Stimulated activated CD8-positive, alpha-beta memory T cell treated with anti-CD3 and anti-CD28 coated beads, Interleukin-12 subunit alpha, Interleukin-12 subunit beta, amount 100 ng/mL, for 4 hours (primary cell): ENCODE measurements around the gene PDE8A.
A peak's percentile ranks its signal among the peaks of the same experiment; 100 is the strongest.
"Not testable (repeated sequence)": the region's sequence is repeated elsewhere in the genome, so short reads cannot be mapped to it uniquely, and the experiment has no call there.

ENCODE experiments used
- DNase-seq: peaks from one replicate; pipeline ENCODE4 v3.0.0-alpha.2; 2020; ENCODE audit warnings: low read depth

PDE8A gene

DNA sequence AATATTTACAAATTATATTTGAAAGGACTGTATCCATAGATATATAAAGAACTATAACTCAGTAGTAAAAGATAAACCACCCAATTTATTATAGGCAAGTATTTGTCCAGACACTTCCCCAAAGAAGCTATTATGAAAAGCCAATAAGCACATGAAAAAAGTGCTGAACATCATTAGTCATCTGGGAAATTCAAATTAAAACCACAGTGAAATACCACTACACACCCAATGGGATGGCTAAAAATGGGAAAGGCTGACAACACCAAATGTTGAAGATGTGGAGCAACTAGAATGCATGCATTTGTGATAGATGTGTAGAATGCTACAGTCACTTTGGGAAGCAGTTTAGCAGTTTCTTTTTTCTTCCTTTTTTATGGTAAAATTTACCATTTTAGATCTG lies 147.0 kb downstream of the PDE8A start:
- no peak for DNase-seq

DNA sequence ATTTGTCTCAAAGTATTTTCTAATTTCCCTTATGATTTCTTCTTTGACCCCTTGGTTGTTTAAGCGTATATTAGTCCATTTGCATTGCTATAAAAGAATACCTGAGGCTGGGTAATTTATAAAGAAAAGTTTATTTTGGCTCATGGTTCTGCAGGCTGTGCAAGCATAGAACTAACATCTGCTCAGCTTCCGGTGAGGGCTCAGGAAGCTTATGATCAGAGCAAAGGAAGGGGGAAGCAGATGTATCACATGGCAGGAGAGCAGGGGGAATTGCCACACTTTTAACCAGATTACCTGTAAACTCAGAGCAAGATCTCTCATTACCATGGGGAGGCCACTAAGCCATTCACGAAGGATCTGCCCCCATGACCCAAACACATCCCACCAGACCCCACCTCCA lies 148.2 kb downstream of the PDE8A start:
- no peak for DNase-seq

DNA sequence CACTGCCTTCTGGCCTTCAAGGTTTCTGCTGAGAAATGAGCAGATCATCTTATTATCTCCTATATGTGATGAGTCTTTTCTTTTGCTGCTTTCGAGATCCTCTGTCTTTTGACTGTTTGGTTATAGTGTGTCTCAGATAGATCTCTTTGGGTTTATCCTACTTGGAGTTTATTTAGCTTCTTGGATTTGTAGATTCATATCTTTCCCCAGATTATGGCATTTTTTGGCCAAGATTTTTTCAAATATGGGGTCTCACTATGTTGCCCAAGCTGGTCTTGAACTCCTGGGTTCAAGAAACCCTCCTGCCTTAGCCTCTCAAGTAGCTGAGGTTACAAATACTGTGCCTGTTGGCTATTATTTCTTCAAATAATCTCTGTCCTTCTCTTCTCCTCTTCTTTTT lies 150.3 kb downstream of the PDE8A start:
- no peak for DNase-seq

DNA sequence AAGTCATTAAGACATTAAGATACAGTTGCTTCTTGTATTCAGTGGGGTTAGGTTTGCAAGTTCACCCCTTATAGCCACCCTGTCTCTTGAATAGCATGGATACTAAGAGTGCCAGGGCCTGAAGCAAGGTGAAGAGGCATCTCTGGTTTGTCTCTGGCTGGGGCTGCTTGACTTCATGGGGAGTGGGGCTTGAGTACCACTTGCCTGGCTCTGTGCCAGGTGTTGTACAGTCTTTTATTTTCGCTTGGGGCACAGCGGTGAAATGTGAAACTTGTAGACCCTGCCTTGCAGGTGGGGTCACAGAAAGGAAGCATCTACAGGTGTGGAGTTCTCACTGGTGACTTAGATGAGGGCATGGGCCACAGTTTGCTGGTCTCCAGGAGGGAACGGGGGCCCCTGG lies 152.1 kb downstream of the PDE8A start:
- no peak for DNase-seq

DNA sequence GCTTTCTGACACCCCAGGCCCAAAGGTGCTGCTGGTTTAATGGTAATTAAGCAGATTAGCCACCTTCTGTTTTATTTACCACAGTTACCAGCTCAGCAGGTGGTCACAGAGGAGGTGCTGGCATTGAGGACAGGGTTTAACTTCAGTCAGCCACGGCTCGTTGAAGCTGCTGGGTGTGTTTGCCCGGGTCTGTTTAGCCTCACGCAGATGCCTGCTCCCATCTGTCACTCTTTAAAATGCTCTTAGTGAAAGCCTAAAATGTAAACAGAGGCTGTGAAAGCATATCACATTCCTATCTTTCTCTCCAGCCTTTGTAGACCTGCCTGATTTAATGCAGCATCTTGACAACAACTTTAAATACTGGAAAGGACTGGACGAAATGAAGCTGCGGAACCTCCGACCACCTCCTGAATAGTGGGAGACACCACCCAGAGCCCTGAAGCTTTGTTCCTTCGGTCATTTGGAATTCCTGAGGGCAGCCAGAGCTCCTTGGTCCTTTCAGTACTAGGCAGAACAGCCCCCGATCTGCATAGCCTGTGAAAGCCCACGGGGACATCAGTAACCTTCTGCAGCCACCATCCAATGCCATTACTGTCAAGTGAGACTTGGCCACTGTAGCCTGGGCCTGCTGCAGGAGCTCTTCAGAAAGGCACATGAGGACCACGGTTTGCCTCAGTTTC lies 156.0 kb downstream of the PDE8A start:
- DNase-seq: no peak

DNA sequence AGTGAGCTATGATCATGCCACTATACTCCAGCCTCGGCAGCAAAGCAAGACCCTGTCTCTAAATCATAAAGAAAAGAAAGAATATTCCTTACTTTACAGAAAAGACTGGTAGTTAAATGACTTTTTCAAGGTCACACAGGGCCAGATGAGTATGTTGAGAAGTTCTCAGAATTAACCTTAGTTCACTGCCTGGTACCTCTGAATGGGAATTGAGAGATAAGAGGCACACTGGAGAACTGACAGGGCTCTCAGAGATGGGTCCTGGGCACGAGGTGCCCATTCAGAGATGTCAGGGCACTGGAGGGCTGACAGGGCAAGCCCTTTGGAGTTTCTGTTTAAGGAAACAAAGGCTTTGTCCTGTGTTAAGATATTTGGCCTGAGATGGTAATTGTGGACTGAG lies 157.7 kb downstream of the PDE8A start:
- DNase-seq: no peak

DNA sequence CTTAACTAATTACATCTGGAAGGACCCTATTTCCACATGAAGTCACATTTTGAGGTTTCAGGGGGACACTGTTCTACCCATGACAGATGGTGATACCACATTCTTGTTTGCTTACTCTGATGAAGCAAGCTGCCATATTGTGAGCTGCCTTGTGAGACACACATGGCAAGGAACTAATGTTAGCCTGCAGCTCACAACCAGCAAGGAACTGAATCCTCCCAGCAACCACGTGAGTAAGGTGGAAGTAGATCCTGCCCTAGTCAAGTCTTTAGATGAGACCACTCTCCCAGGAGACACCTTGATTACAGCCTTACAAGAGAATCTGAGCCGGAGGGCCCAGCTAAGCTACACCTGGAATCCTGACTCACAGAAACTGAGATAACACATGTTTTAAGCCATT lies 160.1 kb downstream of the PDE8A start:
- DNase-seq: no peak

DNA sequence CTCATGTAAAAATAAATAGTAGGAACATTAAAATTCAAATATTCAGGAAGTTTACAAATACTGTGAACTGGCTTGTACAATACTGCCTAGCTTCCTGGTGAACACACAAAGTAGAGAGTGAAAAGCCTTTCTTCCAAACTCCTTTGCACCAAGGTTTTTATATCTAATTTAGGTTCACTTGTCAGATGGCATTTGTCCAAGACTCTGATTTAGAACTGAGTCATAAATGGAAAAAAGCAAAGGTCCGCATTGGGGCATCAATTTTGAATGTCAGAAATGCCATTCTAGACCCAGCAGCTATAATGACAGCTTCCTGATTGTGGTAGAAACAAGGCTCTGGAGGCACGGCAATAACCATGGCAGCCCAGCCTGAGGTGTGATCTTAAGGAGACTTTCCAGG lies 160.7 kb downstream of the PDE8A start:
- DNase-seq: no peak

DNA sequence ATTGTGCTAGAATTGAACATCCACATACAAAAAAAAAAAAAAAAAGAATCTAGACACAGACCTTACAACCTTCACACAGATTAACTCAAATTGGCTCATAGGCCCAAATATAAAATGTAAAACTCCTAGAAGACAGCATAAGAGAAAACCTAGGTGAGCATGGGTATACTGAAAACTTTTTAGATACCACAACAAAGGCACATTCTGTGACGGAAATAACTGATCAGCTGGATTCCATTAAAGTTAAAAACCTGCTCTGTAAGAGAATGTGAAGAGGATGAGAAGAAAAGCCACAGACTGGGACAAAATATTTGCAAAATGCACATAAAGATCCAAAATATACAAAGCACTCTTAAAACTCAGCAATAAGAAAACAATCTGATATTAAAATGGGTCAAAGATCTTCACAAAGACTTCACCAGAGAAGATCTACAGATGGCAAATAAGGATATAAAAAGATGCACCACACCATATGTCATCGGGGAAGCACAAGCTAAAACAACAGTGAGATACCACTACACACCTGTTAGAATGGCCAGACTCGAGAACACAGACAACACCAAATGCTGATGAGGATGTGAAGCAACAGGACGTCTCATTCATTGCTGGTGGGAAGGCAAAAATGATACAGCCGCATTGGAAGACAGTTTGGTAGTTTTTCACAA lies 167.9 kb downstream of the PDE8A start:
- DNase-seq: no peak

DNA sequence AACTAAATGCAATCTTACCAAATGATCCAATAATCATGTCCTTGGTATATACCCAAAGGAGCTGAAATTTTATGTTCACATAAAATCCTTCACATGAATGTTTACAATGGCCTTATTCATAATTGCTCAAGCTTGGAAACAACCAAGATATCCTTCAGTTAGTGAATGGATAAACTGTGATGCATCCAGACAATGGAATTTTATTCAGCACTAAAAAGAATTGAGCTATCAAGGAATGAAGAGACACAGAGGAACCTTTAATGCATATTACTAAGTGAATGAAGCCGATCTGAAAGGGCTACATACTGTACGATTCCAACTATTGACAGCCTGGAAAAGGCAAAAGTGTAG lies 168.4 kb downstream of the PDE8A start:
- DNase-seq: no peak

DNA sequence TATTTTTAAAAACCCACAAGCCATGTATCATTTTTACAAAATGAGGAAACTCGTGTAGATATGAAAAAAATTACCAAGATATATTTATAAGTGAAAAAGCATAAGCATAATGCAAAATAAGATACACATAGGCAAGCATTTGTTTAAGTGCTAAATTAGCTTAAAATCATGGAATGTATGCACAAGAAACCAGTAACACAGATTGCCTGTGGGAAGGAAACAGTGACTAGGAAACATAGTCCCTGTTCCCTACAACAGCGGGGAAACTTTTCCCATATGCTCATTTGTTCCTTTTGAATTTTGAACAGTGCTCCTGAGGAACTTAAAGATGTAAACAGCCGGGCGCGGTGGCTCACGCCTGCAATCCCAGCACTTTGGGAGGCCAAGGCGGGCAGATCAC lies 169.5 kb downstream of the PDE8A start:
- no peak for DNase-seq

DNA sequence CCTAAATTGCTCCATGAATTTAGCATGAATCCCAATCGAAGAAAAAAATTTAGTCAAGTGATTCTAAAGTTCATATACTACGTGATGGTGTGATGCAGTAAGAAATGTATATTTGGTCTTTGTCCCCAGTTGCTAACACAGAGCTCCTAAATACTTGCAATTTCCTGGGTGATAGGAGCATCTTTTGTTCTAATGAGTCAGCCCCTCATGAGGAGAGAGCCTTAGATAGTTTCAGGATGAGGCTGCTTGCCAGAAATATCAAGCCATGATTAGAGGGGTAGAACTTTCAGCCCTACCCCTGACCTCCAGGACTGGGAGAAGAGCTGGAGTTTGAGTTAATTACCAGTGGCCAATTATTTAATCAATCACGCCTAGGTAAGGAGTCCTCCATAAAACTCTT lies 170.2 kb downstream of the PDE8A start:
- no peak for DNase-seq

DNA sequence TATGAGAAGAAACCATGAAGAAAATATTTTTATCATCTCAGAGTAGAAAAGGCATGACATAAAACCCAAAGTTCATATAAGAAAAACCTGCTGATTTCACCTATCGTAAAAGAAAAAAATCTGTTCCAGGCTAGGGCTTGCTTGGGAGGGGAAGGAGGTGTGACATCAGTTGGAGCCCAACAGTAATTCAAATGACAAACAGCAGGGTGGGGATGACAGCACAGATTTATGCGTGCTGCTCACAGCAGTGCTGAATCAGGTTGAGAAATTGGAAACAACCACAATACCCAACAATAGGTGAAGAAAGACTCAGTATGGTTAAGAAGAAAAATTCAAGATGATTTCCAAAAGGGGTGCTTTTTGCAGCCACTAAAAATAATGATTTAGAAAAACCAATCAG lies 172.4 kb downstream of the PDE8A start:
- DNase-seq: no peak

DNA sequence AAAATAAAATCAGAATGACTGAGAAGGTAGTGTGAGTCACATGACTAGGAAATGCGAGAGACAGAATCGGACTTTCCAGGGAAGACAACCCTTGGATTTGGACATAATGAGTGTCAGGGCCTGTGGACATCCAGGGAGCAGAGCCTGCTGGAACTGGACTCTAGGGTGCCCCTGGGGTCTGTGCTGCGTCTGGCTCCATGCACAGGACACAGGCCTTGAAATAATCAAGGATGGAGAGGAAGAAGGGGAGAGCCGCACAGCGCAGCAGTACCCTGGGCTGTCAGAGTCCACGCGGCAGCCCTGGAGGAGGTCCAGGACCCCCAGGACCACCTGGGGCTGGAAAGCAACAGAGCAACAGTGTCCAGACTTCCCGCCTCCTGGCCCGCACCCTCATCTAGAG lies 173.7 kb downstream of the PDE8A start:
- DNase-seq: no peak

DNA sequence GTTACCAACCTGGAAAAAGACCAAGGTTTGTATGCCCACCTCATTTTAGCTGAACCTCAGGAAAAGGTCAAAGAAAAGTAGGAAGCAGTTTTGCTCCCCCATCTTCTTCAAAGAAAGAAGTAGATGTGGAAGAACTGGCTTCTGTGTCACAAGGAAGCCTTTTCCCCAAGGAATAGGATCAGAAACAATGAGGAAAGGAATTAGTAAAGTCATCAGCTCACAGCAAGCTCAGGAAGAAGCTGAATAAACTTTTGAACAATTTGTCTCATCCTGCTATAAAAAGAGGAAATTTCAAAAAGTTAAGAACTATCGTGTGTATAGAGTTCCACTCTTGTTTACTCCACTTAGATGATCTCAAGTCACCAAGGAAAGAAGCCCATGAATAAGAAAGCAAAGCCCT lies 174.2 kb downstream of the PDE8A start:
- no peak for DNase-seq

DNA sequence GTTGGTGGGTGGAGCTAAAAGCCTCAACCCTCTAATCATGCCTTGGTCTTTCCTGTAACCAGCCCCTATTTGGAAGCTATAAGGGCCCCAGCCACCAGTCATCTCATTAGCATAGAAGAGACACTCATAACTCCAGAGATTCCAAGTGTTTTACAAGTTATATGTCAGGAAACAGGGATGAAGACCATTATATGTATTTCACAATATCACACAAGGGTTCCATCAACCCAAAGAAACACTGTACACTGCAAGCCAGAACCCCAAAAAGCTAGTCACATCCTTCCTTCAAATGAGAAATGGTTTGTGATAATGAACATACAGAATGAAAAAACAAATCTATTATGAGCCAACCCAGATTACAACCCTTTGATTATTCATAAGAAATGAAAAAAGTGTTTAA lies 175.7 kb downstream of the PDE8A start:
- no peak for DNase-seq

DNA sequence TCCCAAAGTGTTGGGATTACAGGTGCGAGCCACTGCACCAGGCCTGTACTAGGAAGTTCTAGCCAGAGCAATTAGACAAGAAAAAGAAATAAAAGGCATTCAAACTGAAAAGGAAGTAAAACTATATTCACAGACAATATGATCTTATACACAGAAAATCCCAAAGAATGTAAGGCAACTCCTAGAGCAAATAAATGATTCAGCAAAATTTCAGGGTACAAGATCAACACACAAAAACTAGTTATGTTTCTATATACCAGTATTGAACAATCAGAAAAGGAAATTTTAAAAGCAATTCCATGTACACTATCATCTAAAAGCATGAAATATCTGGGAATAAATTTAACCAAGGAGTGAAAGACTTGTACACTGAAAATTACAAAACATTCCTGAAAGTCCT lies 180.6 kb downstream of the PDE8A start:
- DNase-seq: no peak

DNA sequence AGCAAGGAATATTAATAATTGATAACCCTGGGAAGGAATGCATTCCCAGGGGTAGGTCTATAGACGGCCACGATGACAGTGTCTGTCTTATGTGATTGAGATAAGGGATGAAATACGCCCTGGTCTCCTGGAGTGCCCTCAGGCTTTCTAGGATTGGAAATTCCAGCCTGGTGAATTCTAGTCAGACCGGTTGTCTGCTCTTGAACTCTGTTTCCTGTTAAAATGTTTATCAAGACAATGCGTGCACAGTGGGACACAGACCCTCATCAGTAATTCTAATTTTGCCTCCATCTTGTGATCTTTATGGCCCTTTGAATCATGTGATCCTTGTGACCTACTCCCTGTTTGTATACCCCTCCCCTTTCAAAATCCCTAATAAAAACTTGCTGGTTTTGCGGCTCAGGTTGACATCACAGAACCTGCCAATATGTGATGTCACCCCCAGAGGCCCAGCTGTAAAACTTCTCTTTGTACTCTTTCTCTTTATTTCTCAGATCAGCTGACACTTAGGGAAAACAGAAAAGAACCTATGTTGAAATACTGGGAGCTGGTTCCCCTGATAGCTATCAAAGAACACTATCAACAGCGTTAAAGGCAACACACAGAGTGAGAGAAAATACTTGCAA lies 183.3 kb downstream of the PDE8A start:
- no peak for DNase-seq

DNA sequence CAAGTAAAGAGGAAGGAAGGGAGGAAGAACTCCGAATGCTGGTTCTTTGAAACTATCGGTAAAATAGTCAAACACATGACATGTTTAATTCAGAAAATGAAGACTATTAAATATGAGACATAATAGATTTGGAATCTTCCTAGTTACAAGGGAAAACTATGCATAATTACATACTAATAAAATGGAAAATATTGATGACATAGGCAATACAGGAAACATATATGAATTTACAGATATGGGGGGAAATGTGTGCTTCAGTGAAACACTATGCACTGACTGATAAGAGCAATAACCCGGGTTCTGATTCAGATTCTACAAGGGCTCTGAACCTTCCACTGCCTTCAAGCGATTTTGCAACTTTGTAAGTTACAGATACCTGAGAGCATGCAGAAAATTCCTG lies 185.9 kb downstream of the PDE8A start:
- DNase-seq: no peak

DNA sequence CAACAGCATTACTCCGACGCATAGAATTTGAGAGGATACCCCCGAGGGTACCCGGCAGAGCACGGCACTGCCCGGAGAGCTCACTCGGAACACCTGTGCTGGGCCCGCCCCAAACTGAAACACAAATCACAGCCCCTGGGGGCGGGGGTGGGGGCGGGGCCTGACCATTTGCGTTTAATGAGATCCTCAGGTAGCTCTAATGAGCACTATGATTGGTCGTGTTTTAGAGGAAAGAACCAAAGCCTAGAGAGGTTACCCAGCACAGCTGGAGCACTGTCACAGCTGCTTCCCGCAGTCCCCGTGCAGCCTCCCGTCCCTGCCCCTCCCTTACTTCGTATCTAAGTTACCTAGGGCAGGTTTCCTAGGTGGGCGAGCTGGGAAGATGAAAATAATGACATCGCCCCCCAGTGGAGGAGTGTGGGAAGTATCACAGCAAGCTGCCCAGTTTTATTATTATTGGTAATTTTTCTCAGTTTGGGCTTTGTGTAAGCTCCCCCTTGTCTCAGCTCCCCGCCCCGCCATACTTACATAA lies 187.1 kb downstream of the PDE8A start:
- peak; percentile 4 for DNase-seq

DNA sequence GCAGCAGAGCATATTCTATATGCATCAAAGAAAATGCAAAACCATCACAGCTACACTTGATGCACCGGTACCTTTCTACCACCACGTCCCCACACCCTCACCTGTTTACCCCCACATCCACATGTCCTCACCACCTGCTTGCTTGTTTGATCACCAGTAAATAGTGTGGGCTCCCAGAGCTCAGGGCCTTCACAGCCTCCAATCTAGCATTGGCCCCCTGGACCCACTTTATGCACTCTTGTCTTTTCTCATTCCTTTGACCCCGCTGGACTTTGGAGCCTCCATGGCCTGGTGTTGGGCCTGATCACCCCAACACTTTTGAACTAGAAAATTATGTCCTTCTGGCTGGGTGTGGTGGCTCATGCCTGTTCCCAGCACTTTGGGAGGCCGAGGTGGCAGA lies 190.1 kb downstream of the PDE8A start:
- no peak for DNase-seq

DNA sequence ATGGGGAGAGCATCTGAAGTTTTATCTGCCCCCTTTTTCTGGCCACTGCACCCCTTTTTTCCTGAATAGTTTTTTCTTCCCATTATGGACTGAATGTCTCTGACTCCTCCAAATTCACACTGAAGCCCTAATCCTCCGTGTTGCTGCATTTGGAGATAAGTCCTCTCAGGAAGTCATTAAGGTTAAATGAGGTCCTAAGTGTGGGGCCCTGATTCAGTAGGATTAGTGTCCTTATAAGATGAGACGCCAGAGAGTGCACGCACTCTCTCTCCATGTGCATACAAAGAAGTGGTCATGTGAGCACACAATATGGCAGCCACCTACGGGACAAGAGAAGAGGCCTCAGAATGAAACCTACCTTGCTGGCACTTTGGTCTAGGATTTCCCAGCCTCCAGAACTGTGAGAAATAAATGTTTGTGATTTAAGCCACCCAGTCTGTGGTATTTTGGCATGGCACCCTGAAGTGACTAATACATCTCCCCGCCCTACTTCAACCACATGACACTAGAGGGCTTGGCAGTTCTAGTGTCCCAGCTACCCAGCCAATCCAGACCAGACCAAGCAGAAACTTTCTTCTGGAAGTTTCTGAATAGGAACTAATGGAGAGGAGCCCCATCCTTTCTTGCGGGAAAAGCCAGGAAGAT lies 191.3 kb downstream of the PDE8A start:
- no peak for DNase-seq

DNA sequence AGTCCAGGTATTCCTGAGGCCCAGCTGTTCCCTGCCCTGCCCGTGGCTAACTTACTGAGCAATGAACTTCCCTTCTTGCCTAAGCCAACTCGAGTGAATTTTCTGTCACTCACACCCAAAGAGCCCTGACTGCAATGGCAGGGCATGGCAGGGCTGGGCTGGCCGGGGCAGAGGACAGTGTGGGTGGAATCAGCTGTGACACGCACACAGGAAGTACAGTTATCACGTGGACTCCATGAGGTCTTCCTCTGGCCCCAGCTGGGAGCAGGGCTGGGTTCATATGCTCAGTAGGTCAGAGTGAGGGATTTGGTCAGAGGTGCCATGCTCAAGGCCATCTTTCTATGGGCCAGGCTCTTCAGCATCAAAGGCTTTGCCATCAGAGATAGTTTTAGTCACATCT lies 192.0 kb downstream of the PDE8A start:
- DNase-seq: not testable (repeated sequence)
